Measurements from ENCODE around the gene KAT7.

KAT7 gene

GRCh38 chr17:49766918-49767530 lies 21.5 kb upstream of the KAT7 start:
- ATAC-seq (replicated peaks) (no peak), DNase-seq (no peak)
- Mint-ChIP-seq H3K9me3 (no peaks in the 10 kb centered on the region), H3K36me3 (ENCODE audit: insufficient read depth) (peaks cover 19% of the 10 kb centered on the region), H3K4me1 (ENCODE audit: low read depth in 2 of 2) (peaks cover 20 to 29% of the 10 kb centered on the region in 2 donors), H3K27ac (no peak overlapping the region), H3K4me3 (no peak overlapping the region), H3K27me3 (no peaks in the 10 kb centered on the region)

GRCh38 chr17:49775546-49776260 lies 12.8 kb upstream of the KAT7 start:
- Mint-ChIP-seq H3K4me3 (no peak overlapping the region), H3K9me3 (no peaks in the 10 kb centered on the region), H3K4me1 (ENCODE audit: low read depth in 2 of 2) (peaks cover 2 to 5% of the 10 kb centered on the region in 2 donors), H3K27ac (no peak overlapping the region), H3K36me3 (ENCODE audit: insufficient read depth) (no peaks in the 10 kb centered on the region), H3K27me3 (no peaks in the 10 kb centered on the region)
- no peak for ATAC-seq (replicated peaks)
- DNase-seq = no peak

GRCh38 chr17:49776551-49777300 lies 11.8 kb upstream of the KAT7 start:
- no peak for DNase-seq
- no peak overlapping the region for H3K27ac Mint-ChIP-seq
- no peaks in the 10 kb centered on the region for H3K36me3 Mint-ChIP-seq (ENCODE audit: insufficient read depth)
- ATAC-seq (replicated peaks) = no peak
- no peaks in the 10 kb centered on the region for H3K27me3 Mint-ChIP-seq
- H3K9me3 Mint-ChIP-seq = no peaks in the 10 kb centered on the region
- peaks cover 2 to 5% of the 10 kb centered on the region in 2 donors for H3K4me1 Mint-ChIP-seq (ENCODE audit: low read depth in 2 of 2)
- H3K4me3 Mint-ChIP-seq = no peak overlapping the region

GRCh38 chr17:49777563-49777962 lies 10.9 kb upstream of the KAT7 start:
- DNase-seq (no peak), ATAC-seq (replicated peaks) (no peak)
- H3K36me3 Mint-ChIP-seq (ENCODE audit: insufficient read depth) = no peaks in the 10 kb centered on the region
- no peaks in the 10 kb centered on the region for H3K9me3 Mint-ChIP-seq
- H3K4me1 Mint-ChIP-seq (ENCODE audit: low read depth in 2 of 2) = peaks cover 2 to 5% of the 10 kb centered on the region in 2 donors
- H3K4me3 Mint-ChIP-seq = no peak overlapping the region
- no peaks in the 10 kb centered on the region for H3K27me3 Mint-ChIP-seq
- H3K27ac Mint-ChIP-seq = no peak overlapping the region

- H3K4me3 Mint-ChIP-seq = no peak overlapping the region
- no peaks in the 10 kb centered on the region for H3K27me3 Mint-ChIP-seq
- ATAC-seq (replicated peaks) (no peak), DNase-seq (no peak)
- no peak overlapping the region for H3K27ac Mint-ChIP-seq
- H3K9me3 Mint-ChIP-seq = no peaks in the 10 kb centered on the region
- peaks cover 2 to 5% of the 10 kb centered on the region in 2 donors for H3K4me1 Mint-ChIP-seq (ENCODE audit: low read depth in 2 of 2)
- no peaks in the 10 kb centered on the region for H3K36me3 Mint-ChIP-seq (ENCODE audit: insufficient read depth)
Measured at GRCh38 chr17:49779156-49779738, 9.2 kb upstream of the KAT7 start.

GRCh38 chr17:49779739-49780231 lies 8.7 kb upstream of the KAT7 start:
- Mint-ChIP-seq H3K4me3 (no peak overlapping the region), H3K27me3 (no peaks in the 10 kb centered on the region), H3K9me3 (no peaks in the 10 kb centered on the region), H3K4me1 (ENCODE audit: low read depth in 2 of 2) (peaks cover 2 to 5% of the 10 kb centered on the region in 2 donors), H3K36me3 (ENCODE audit: insufficient read depth) (no peaks in the 10 kb centered on the region), H3K27ac (no peak overlapping the region)
- DNase-seq = peak in 1 of 3 experiments; percentile 9
- peak; percentile 37 for ATAC-seq (replicated peaks)

- ATAC-seq (replicated peaks) (no peak), DNase-seq (no peak)
- no peaks in the 10 kb centered on the region for H3K27me3 Mint-ChIP-seq
- H3K36me3 Mint-ChIP-seq (ENCODE audit: insufficient read depth) = peaks cover 5% of the 10 kb centered on the region
- H3K4me3 Mint-ChIP-seq = no peak overlapping the region
- no peak overlapping the region for H3K27ac Mint-ChIP-seq
- H3K9me3 Mint-ChIP-seq = peaks cover 0 to 5% of the 10 kb centered on the region in 2 donors
- H3K4me1 Mint-ChIP-seq (ENCODE audit: low read depth in 2 of 2) = peaks cover 13% of the 10 kb centered on the region in 2 donors
Measured at GRCh38 chr17:49783071-49783715, 5.3 kb upstream of the KAT7 start.

- peaks cover 13 to 15% of the 10 kb centered on the region in 2 donors for H3K4me1 Mint-ChIP-seq (ENCODE audit: low read depth in 2 of 2)
- peaks cover 11% of the 10 kb centered on the region for H3K36me3 Mint-ChIP-seq (ENCODE audit: insufficient read depth)
- H3K27me3 Mint-ChIP-seq = no peaks in the 10 kb centered on the region
- ATAC-seq (replicated peaks) = no peak
- peaks cover 0 to 5% of the 10 kb centered on the region in 2 donors for H3K9me3 Mint-ChIP-seq
- DNase-seq = no peak
- no peak overlapping the region for H3K27ac Mint-ChIP-seq
- no peak overlapping the region for H3K4me3 Mint-ChIP-seq
Measured at GRCh38 chr17:49783791-49784190, 4.7 kb upstream of the KAT7 start.

GRCh38 chr17:49784636-49785035 lies 3.8 kb upstream of the KAT7 start:
- no peak for DNase-seq
- no peaks in the 10 kb centered on the region for H3K27me3 Mint-ChIP-seq
- peaks cover 20% of the 10 kb centered on the region for H3K36me3 Mint-ChIP-seq (ENCODE audit: insufficient read depth)
- no peak for ATAC-seq (replicated peaks)
- H3K4me1 Mint-ChIP-seq (ENCODE audit: low read depth in 2 of 2) = peaks cover 16 to 20% of the 10 kb centered on the region in 2 donors
- no peak overlapping the region for H3K27ac Mint-ChIP-seq
- H3K4me3 Mint-ChIP-seq = no peak overlapping the region
- peaks cover 0 to 5% of the 10 kb centered on the region in 2 donors for H3K9me3 Mint-ChIP-seq

GRCh38 chr17:49787884-49788477 lies 500 bp upstream of the KAT7 start:
- no peaks in the 10 kb centered on the region for H3K27me3 Mint-ChIP-seq
- DNase-seq (peak in 2 of 3 experiments; percentile 2 to 20), ATAC-seq (replicated peaks) (no peak)
- peaks cover 0 to 5% of the 10 kb centered on the region in 2 donors for H3K9me3 Mint-ChIP-seq
- H3K27ac Mint-ChIP-seq = peak overlapping the region; percentile 97 to 99
- peak overlapping the region; percentile 95 to 96 for H3K4me3 Mint-ChIP-seq
- H3K4me1 Mint-ChIP-seq (ENCODE audit: low read depth in 2 of 2) = peaks cover 30 to 42% of the 10 kb centered on the region in 2 donors
- H3K36me3 Mint-ChIP-seq (ENCODE audit: insufficient read depth) = peaks cover 41% of the 10 kb centered on the region

GRCh38 chr17:49789243-49789578 lies 730 bp downstream of the KAT7 start:
- H3K27me3 Mint-ChIP-seq = no peaks in the 10 kb centered on the region
- peak overlapping the region; percentile 95 to 96 for H3K4me3 Mint-ChIP-seq
- ATAC-seq (replicated peaks) = no peak
- DNase-seq = no peak
- peaks cover 0 to 5% of the 10 kb centered on the region in 2 donors for H3K9me3 Mint-ChIP-seq
- peaks cover 33 to 52% of the 10 kb centered on the region in 2 donors for H3K4me1 Mint-ChIP-seq (ENCODE audit: low read depth in 2 of 2)
- H3K27ac Mint-ChIP-seq = peak overlapping the region; percentile 97 to 99
- H3K36me3 Mint-ChIP-seq (ENCODE audit: insufficient read depth) = peaks cover 53% of the 10 kb centered on the region

GRCh38 chr17:49793309-49793708 lies 4.8 kb downstream of the KAT7 start:
- Mint-ChIP-seq H3K36me3 (ENCODE audit: insufficient read depth) (peaks cover 86% of the 10 kb centered on the region), H3K27me3 (no peaks in the 10 kb centered on the region), H3K4me1 (ENCODE audit: low read depth in 2 of 2) (peaks cover 37 to 68% of the 10 kb centered on the region in 2 donors), H3K9me3 (no peaks in the 10 kb centered on the region), H3K4me3 (no peak overlapping the region), H3K27ac (no peak overlapping the region)
- DNase-seq (no peak), ATAC-seq (replicated peaks) (no peak)
